Activated T-helper 2 cell treated with anti-CD3 and anti-CD28 coated beads, Interferon-gamma antibody, Interleukin-2, Interleukin-4, amounts not matched to agents 10 μg/mL and 5 μg/mL and 100 μg/mL, durations not matched to agents 14 hours and 24 hours and 36 hours (primary cell): ENCODE data around the gene RETSAT. TPM values are rescaled to one million over a fixed set of nuclear protein-coding genes. Genes with fewer than 3 reads are reported as not detected.
"Not testable (repeated sequence)": the region's sequence is repeated elsewhere in the genome, so short reads cannot be mapped to it uniquely, and the experiment has no call there.

ENCODE experiments used
- DNase-seq: peaks from one replicate; pipeline ENCODE4 v3.0.0; 2021; ENCODE audit warnings: low spot score
- H3K27ac Mint-ChIP-seq: one replicate; pipeline ENCODE4 v1.8.0; 2021; ENCODE audit warnings: mixed read lengths
- H3K27me3 Mint-ChIP-seq: one replicate; pipeline ENCODE4 v1.8.0; 2021; ENCODE audit warnings: low read depth, mixed read lengths
- H3K36me3 Mint-ChIP-seq: one replicate; pipeline ENCODE4 v1.8.0; 2021; ENCODE audit warnings: low read depth, mixed read lengths
- H3K4me1 Mint-ChIP-seq: one replicate; pipeline ENCODE4 v1.8.0; 2021; ENCODE audit warnings: low read depth, mixed read lengths
- H3K4me3 Mint-ChIP-seq: one replicate; pipeline ENCODE4 v1.8.0; 2021; ENCODE audit warnings: low read depth, mild to moderate bottlenecking, moderate library complexity, mixed read lengths
- H3K9me3 Mint-ChIP-seq: one replicate; pipeline ENCODE4 v1.8.0; 2021; ENCODE audit warnings: mixed read lengths
- intact Hi-C: fragments of 100-400 bp; cut with micrococcal nuclease; formaldehyde crosslinking; loops from one replicate; pipeline ENCODE4 v1.15.1; 2023
- total RNA-seq: library from RNA; stranded (reverse); gene quantifications from 2 replicates; pipeline ENCODE4 v1.2.3, GENCODE V29; 2022

The RETSAT gene
- total RNA-seq, 1 donor from 2014 or later, result 29.6 TPM

GRCh38 chr2:85369500-85369899 lies 15.2 kb upstream of the RETSAT start:
- H3K36me3 Mint-ChIP-seq, result peaks cover 11% of the 10 kb centered on the region
- no peaks in the 10 kb centered on the region for H3K4me1 Mint-ChIP-seq
- no peak overlapping the region for H3K4me3 Mint-ChIP-seq
- no peaks in the 10 kb centered on the region for H3K9me3 Mint-ChIP-seq
- no peaks in the 10 kb centered on the region for H3K27me3 Mint-ChIP-seq
- intact Hi-C loops, result no loop called here
- DNase-seq, result no peak
- H3K27ac Mint-ChIP-seq, result no peak overlapping the region

- H3K4me3 Mint-ChIP-seq, result no peak overlapping the region
- H3K9me3 Mint-ChIP-seq, result no peaks in the 10 kb centered on the region
- no peaks in the 10 kb centered on the region for H3K27me3 Mint-ChIP-seq
- H3K27ac Mint-ChIP-seq, result no peak overlapping the region
- no peak for DNase-seq
- intact Hi-C loops, result no loop called here
- H3K4me1 Mint-ChIP-seq, result no peaks in the 10 kb centered on the region
- H3K36me3 Mint-ChIP-seq, result peaks cover 9% of the 10 kb centered on the region
These were observed 14.6 kb upstream of the RETSAT start for GRCh38 chr2:85368921-85369320.

- H3K9me3 Mint-ChIP-seq, result no peaks in the 10 kb centered on the region
- intact Hi-C loops, result no loop called here
- H3K27me3 Mint-ChIP-seq, result no peaks in the 10 kb centered on the region
- peaks cover 15% of the 10 kb centered on the region for H3K36me3 Mint-ChIP-seq
- no peaks in the 10 kb centered on the region for H3K4me1 Mint-ChIP-seq
- DNase-seq, result no peak
- no peak overlapping the region for H3K27ac Mint-ChIP-seq
- H3K4me3 Mint-ChIP-seq, result no peak overlapping the region
These were observed 12.9 kb upstream of the RETSAT start for GRCh38 chr2:85367180-85367579.

- H3K27me3 Mint-ChIP-seq, H3K4me3 Mint-ChIP-seq, DNase-seq, H3K4me1 Mint-ChIP-seq, H3K9me3 Mint-ChIP-seq, H3K27ac Mint-ChIP-seq, intact Hi-C loops: not testable (repeated sequence)
- H3K36me3 Mint-ChIP-seq, result peaks cover 34% of the 10 kb centered on the region
These were observed 8.5 kb upstream of the RETSAT start for GRCh38 chr2:85362653-85363387.

GRCh38 chr2:85357736-85358135 lies 3.4 kb upstream of the RETSAT start:
- no peaks in the 10 kb centered on the region for H3K9me3 Mint-ChIP-seq
- peaks cover 39% of the 10 kb centered on the region for H3K36me3 Mint-ChIP-seq
- H3K4me1 Mint-ChIP-seq, result peaks cover 27% of the 10 kb centered on the region
- intact Hi-C loops, result no loop called here
- H3K27me3 Mint-ChIP-seq, result no peaks in the 10 kb centered on the region
- DNase-seq, result no peak
- no peak overlapping the region for H3K27ac Mint-ChIP-seq
- H3K4me3 Mint-ChIP-seq, result no peak overlapping the region

- H3K4me1 Mint-ChIP-seq, result peaks cover 31% of the 10 kb centered on the region
- H3K27me3 Mint-ChIP-seq, result no peaks in the 10 kb centered on the region
- DNase-seq, result no peak
- peak overlapping the region; percentile 8 for H3K4me3 Mint-ChIP-seq
- peaks cover 28% of the 10 kb centered on the region for H3K36me3 Mint-ChIP-seq
- no peaks in the 10 kb centered on the region for H3K9me3 Mint-ChIP-seq
- intact Hi-C loops, result no loop called here
- no peak overlapping the region for H3K27ac Mint-ChIP-seq
These were observed 1.9 kb upstream of the RETSAT start for GRCh38 chr2:85356186-85356585.

- no peaks in the 10 kb centered on the region for H3K27me3 Mint-ChIP-seq
- H3K4me1 Mint-ChIP-seq, result peaks cover 31% of the 10 kb centered on the region
- H3K27ac Mint-ChIP-seq, result peak overlapping the region; percentile 56
- intact Hi-C loops, result no loop called here
- no peak for DNase-seq
- H3K9me3 Mint-ChIP-seq, result no peaks in the 10 kb centered on the region
- H3K4me3 Mint-ChIP-seq, result peak overlapping the region; percentile 99
- peaks cover 31% of the 10 kb centered on the region for H3K36me3 Mint-ChIP-seq
These were observed 1.2 kb upstream of the RETSAT start for GRCh38 chr2:85355521-85355920.

- Mint-ChIP-seq H3K4me1 (peaks cover 31% of the 10 kb centered on the region), H3K27ac (peak overlapping the region; percentile 97), H3K27me3 (no peaks in the 10 kb centered on the region), H3K4me3 (peak overlapping the region; percentile 99), H3K9me3 (no peaks in the 10 kb centered on the region), H3K36me3 (peaks cover 34% of the 10 kb centered on the region)
- intact Hi-C loops, result no loop called here
- DNase-seq, result no peak
These were observed 714 bp upstream of the RETSAT start for GRCh38 chr2:85355073-85355410.

- DNase-seq, result no peak
- Mint-ChIP-seq H3K4me1 (peaks cover 28% of the 10 kb centered on the region), H3K4me3 (peak overlapping the region; percentile 99), H3K27me3 (no peaks in the 10 kb centered on the region), H3K36me3 (peaks cover 39% of the 10 kb centered on the region), H3K27ac (peak overlapping the region; percentile 97), H3K9me3 (no peaks in the 10 kb centered on the region)
- intact Hi-C loops, result loop anchor here (1.0 kb wide), 3 partner anchors 26 to 207 kb away; partner anchors contain the start of genes GGCX and SH2D6
These were observed 447 bp downstream of the RETSAT start for GRCh38 chr2:85353876-85354285.

GRCh38 chr2:85347599-85347998 lies 6.7 kb downstream of the RETSAT start:
- Mint-ChIP-seq H3K27me3 (no peaks in the 10 kb centered on the region), H3K27ac (no peak overlapping the region), H3K4me3 (no peak overlapping the region), H3K4me1 (peaks cover 3% of the 10 kb centered on the region), H3K36me3 (peaks cover 47% of the 10 kb centered on the region), H3K9me3 (no peaks in the 10 kb centered on the region)
- no peak for DNase-seq
- intact Hi-C loops, result no loop called here

- Mint-ChIP-seq H3K4me1 (no peaks in the 10 kb centered on the region), H3K9me3 (no peaks in the 10 kb centered on the region), H3K27ac (no peak overlapping the region), H3K4me3 (no peak overlapping the region), H3K27me3 (peaks cover 3% of the 10 kb centered on the region), H3K36me3 (peaks cover 32% of the 10 kb centered on the region)
- no peak for DNase-seq
- intact Hi-C loops, result no loop called here
These were observed 9.9 kb downstream of the RETSAT start for GRCh38 chr2:85344356-85344954.

- H3K27ac Mint-ChIP-seq, DNase-seq, intact Hi-C loops, H3K27me3 Mint-ChIP-seq, H3K4me3 Mint-ChIP-seq, H3K9me3 Mint-ChIP-seq, H3K4me1 Mint-ChIP-seq: not testable (repeated sequence)
- peaks cover 26% of the 10 kb centered on the region for H3K36me3 Mint-ChIP-seq
These were observed 11.0 kb downstream of the RETSAT start for GRCh38 chr2:85343207-85343895.

GRCh38 chr2:85342156-85342555 lies 12.2 kb downstream of the RETSAT start:
- Mint-ChIP-seq H3K27ac (peak overlapping the region; percentile 48), H3K4me1 (no peaks in the 10 kb centered on the region), H3K36me3 (peaks cover 19% of the 10 kb centered on the region), H3K4me3 (no peak overlapping the region), H3K27me3 (peaks cover 4% of the 10 kb centered on the region), H3K9me3 (no peaks in the 10 kb centered on the region)
- intact Hi-C loops, result no loop called here
- DNase-seq, result no peak
